Parathyroid adenoma (tissue), 2 donors: ENCODE results near the gene RNU2-1.
"Not testable (repeated sequence)": the region's sequence is repeated elsewhere in the genome, so short reads cannot be mapped to it uniquely, and the experiment has no call there.

Source experiments
- H2AFZ ChIP-seq: fragments of 300-600 bp; sonication (generic); one replicate; pipeline ENCODE4 v1.7.0; 2017; ENCODE audit warnings: antibody characterized with exemption, mild to moderate bottlenecking
- H3K27ac ChIP-seq: fragments of 300-600 bp; sonication (generic); one replicate; pipeline ENCODE4 v1.7.0; 2017
- H3K27me3 ChIP-seq: fragments of 300-600 bp; sonication (generic); one replicate; pipeline ENCODE4 v1.7.0; 2017; ENCODE audit warnings: low read length; ENCODE audit not compliant: control insufficient read depth, insufficient read depth
- H3K36me3 ChIP-seq: fragments of 300-600 bp; sonication (generic); one replicate; pipeline ENCODE4 v1.7.0; 2017; ENCODE audit warnings: low read length; ENCODE audit not compliant: control insufficient read depth, insufficient read depth
- H3K4me1 ChIP-seq: fragments of 300-600 bp; sonication (generic); one replicate; pipeline ENCODE4 v1.7.0; 2017; ENCODE audit warnings: control low read depth
- H3K4me2 ChIP-seq: fragments of 300-600 bp; sonication (generic); one replicate; pipeline ENCODE4 v1.7.0; 2017; ENCODE audit warnings: low read length
- H3K4me3 ChIP-seq: fragments of 300-600 bp; sonication (generic); one replicate; pipeline ENCODE4 v1.7.0; 2017; ENCODE audit warnings: low read depth, low read length
- H3K79me2 ChIP-seq: fragments of 300-600 bp; sonication (generic); one replicate; pipeline ENCODE4 v1.7.0; 2017; ENCODE audit warnings: control low read depth
- H3K9ac ChIP-seq: fragments of 300-600 bp; sonication (generic); one replicate; pipeline ENCODE4 v1.7.0; 2017; ENCODE audit warnings: mild to moderate bottlenecking
- H3K9me3 ChIP-seq: fragments of 300-600 bp; sonication (generic); one replicate; pipeline ENCODE4 v1.7.0; 2017; ENCODE audit warnings: low read length; ENCODE audit not compliant: control insufficient read depth
- TF ChIP-seq, protein P1 (sequence below): fragments of 300-600 bp; sonication (generic); IDR thresholded peaks from one replicate; pipeline ENCODE4 v1.7.0; 2017; ENCODE audit warnings: antibody characterized with exemption, mild to moderate bottlenecking
- donor health status: primary hyperparathyroidism.

Gene RNU2-1

DNA sequence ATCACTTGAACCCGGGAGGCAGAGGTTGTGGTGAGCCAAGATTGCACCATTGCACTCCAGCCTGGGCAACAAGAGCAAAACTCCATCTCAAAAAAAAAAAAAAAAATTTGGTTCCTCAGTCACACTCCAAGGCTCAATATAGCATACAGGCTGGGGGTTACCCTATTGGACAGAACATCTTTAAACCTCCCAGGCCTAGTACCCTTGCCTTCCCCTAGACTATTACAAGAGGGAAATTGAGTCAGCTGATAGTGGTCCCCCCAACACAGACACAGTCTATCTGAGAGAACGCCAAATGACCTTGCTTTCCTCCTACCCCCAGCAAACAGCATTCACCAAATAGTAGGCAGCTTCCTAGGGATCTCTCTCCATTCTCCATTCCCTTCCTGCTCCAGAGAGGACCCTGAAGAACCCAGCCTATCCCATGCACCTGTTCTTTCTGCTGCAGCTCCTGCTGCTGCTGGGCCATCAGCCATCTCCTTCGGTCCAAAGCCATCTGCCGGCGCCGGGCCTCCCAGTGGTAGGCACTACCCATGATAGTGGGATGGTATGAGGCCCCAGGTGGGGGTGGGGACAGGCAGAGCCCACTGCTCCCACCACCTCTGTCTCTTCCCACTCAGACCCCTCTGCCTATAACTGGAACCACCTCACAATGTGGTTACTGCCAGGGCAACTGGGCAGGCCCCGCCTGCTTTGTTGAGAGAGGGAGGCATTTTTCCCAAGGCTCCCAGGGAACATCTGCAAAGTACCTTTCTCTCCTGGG, 5.6 kb downstream of the RNU2-1 start, which contains the start of gene CCDC200:
Gene CCDC200 (minus strand): TSS at position 604 of the 763 bp plus-strand sequence. CDS start 69 bp downstream, at position 535.
- H3K4me2 ChIP-seq, H3K36me3 ChIP-seq, H3K9me3 ChIP-seq, H2AFZ ChIP-seq, H3K79me2 ChIP-seq, H3K4me3 ChIP-seq, H3K27ac ChIP-seq, H3K9ac ChIP-seq, H3K4me1 ChIP-seq, H3K27me3 ChIP-seq: not testable (repeated sequence)

DNA sequence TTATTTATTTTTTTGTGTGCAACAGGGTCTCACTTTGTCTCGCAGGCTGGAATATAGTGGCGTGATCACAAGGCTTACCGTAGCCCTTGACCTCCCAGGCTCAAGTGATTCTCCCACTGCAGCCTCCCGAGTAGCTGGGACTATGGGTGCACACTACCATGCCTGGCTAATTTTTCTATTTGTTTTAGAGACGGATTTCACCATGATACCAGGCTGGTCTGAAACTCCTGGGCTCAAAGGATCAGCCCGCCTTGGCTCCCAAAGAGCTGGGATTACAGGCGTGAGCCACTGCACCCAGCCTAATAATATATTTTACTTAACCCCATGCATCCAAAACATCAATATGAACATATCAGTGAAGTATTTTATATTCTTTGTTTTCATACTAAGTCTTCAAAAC, 7.4 kb downstream of the RNU2-1 start:
- H3K4me2 ChIP-seq = no peak overlapping the region
- H3K9ac ChIP-seq = no peak overlapping the region
- no peak overlapping the region for H3K4me3 ChIP-seq
- H3K9me3 ChIP-seq = no peaks in the 10 kb centered on the region
- H2AFZ ChIP-seq = no peak overlapping the region
- H3K27ac ChIP-seq = no peak overlapping the region
- H3K4me1 ChIP-seq = no peaks in the 10 kb centered on the region
- no peaks in the 10 kb centered on the region for H3K27me3 ChIP-seq
- TF ChIP-seq, protein P1, sequence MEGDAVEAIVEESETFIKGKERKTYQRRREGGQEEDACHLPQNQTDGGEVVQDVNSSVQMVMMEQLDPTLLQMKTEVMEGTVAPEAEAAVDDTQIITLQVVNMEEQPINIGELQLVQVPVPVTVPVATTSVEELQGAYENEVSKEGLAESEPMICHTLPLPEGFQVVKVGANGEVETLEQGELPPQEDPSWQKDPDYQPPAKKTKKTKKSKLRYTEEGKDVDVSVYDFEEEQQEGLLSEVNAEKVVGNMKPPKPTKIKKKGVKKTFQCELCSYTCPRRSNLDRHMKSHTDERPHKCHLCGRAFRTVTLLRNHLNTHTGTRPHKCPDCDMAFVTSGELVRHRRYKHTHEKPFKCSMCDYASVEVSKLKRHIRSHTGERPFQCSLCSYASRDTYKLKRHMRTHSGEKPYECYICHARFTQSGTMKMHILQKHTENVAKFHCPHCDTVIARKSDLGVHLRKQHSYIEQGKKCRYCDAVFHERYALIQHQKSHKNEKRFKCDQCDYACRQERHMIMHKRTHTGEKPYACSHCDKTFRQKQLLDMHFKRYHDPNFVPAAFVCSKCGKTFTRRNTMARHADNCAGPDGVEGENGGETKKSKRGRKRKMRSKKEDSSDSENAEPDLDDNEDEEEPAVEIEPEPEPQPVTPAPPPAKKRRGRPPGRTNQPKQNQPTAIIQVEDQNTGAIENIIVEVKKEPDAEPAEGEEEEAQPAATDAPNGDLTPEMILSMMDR = no peak
- H3K36me3 ChIP-seq = no peaks in the 10 kb centered on the region
- H3K79me2 ChIP-seq = no peaks in the 10 kb centered on the region

DNA sequence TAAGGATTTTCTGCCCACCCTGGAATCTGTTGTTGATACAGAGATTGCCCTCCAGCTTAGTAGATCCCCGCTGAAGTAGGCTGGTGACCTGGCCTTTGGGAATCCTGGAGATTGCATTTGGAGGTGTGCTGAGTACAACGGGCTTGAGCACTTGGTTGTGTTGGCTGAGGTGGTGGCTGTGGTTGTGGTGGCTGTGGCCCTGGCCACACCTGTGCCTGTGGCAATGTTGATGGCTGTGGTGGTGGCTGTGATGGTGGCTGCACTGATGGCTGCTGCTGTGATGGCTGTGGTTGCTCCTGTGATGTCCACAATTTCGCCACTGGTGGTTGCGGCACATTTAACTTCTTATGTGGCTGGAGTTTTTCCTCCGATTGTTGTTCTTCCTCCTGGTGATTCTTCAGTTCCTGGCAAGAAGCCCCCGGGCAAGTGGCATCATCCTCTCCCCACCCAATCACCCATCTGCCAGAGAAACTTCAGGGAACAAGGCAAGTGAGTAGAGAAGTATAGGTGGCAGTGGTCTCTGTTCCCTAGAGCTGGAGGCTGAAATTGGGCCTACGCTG, 9.6 kb downstream of the RNU2-1 start:
- no peaks in the 10 kb centered on the region for H3K9me3 ChIP-seq
- no peak overlapping the region for H2AFZ ChIP-seq
- H3K79me2 ChIP-seq = no peaks in the 10 kb centered on the region
- TF ChIP-seq, protein P1 = no peak
- H3K9ac ChIP-seq = no peak overlapping the region
- H3K4me1 ChIP-seq = no peaks in the 10 kb centered on the region
- H3K27me3 ChIP-seq = no peaks in the 10 kb centered on the region
- H3K4me3 ChIP-seq = no peak overlapping the region
- H3K36me3 ChIP-seq = no peaks in the 10 kb centered on the region
- no peak overlapping the region for H3K27ac ChIP-seq
- H3K4me2 ChIP-seq = no peak overlapping the region

DNA sequence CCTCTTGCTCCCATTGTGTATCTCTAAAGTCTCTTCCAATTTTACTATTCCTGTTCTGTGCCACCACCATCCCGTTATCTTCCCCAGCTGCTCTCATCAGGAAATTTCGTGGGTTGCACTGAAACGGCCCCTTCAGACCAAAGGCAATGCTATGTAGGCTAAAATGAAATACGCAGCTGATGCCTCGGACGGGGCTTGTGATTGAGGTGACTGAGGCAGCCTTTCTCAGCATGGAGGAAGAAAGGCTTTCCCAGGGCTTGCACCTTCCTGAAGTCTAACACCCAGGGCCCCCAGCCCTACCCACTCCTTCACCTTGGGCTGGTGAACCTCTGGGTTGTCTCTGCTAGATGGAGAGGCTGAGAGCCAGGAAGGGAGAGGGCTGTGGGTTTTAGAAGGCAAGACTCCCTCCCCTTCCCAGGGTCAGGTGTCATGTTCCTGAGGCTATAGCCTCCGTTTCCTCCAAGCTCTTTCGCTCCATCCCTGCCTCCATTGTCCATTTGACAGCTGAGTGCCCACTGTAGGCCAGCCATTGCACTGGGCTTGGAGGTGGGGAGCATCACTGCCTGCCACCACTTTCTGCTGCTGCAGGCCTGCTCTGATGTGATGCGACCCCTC, 13.2 kb downstream of the RNU2-1 start:
- no peak overlapping the region for H3K27ac ChIP-seq
- H3K4me1 ChIP-seq = no peaks in the 10 kb centered on the region
- no peaks in the 10 kb centered on the region for H3K79me2 ChIP-seq
- H3K36me3 ChIP-seq = no peaks in the 10 kb centered on the region
- no peaks in the 10 kb centered on the region for H3K27me3 ChIP-seq
- no peak overlapping the region for H3K9ac ChIP-seq
- no peak overlapping the region for H3K4me2 ChIP-seq
- TF ChIP-seq, protein P1 = no peak
- H3K9me3 ChIP-seq = no peaks in the 10 kb centered on the region
- no peak overlapping the region for H2AFZ ChIP-seq
- H3K4me3 ChIP-seq = no peak overlapping the region

DNA sequence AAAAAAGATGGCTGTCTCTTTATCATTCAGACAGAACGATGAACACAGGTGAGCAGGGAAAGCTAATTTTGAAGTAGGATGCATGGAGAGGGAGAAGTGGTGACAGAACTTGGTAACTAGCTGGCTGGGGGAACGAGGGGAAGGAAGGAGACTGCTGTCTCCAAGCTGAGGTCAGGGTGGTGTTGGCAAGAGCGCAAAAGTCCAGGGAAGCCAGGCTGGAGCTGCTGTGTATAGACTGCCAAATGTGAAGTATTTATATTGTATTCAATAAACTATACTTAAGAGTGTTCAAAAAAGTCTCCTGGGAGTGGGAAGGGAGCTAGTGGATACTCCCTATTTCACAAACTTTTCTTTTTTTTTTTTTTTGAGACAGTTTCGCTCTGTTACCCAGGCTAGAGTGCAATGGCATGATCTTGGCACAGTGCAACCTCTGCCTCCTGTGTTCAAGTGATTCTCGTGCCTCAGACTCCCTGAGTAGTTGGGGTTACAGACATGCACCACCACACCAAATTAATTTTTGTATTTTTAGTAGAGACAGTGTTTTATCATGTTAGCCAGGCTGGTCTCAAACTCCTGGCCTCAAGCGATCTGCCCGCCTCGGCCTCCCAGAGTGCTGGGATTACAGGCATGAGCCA, 13.9 kb downstream of the RNU2-1 start:
- H3K36me3 ChIP-seq = no peaks in the 10 kb centered on the region
- TF ChIP-seq, protein P1 = no peak

More for the DNA sequence above, 13.9 kb downstream of the RNU2-1 start:
- no peaks in the 10 kb centered on the region for H3K4me1 ChIP-seq
- no peak overlapping the region for H3K4me3 ChIP-seq
- no peak overlapping the region for H2AFZ ChIP-seq
- H3K9ac ChIP-seq = no peak overlapping the region
- H3K9me3 ChIP-seq = no peaks in the 10 kb centered on the region
- H3K27me3 ChIP-seq = no peaks in the 10 kb centered on the region
- no peak overlapping the region for H3K4me2 ChIP-seq
- no peaks in the 10 kb centered on the region for H3K79me2 ChIP-seq
- H3K27ac ChIP-seq = no peak overlapping the region
